K562 (cell line): ENCODE measurements around the gene C1orf50.

Source experiments
- E2F4 ChIP-seq: sonication (generic); formaldehyde crosslinking; IDR thresholded peaks from 2 replicates; pipeline ENCODE4 v1.8.0; 2022; ENCODE audit warnings: mild to moderate bottlenecking, low read depth, missing genetic modification reagents
- NFXL1 ChIP-seq: fragments of 450-650 bp; formaldehyde crosslinking; IDR thresholded peaks from 2 replicates; pipeline ENCODE4 v1.4.0; 2021; ENCODE audit warnings: mild to moderate bottlenecking
- POLR2A ChIP-seq: fragments of 450-650 bp; conservative IDR thresholded peaks from 2 replicates; pipeline ENCODE4 v1.6.1; 2016
- ZNF77 ChIP-seq: fragments of 250-450 bp; sonication (Bioruptor Pico); IDR thresholded peaks from 2 replicates; pipeline ENCODE4 v1.5.0; 2020

GRCh38 chr1:42788021-42788420, 21.0 kb downstream of the C1orf50 start:
- TF ChIP-seq ZNF77 (CRISPR knock-in tag) (no peak), E2F4 (CRISPR knock-in tag) (no peak), POLR2A (no peak), NFXL1 (CRISPR knock-in tag) (no peak)
